H1 (cell line): ENCODE measurements around the gene KCTD11. TPM values are rescaled to one million over a fixed set of nuclear protein-coding genes. Genes with fewer than 3 reads are reported as not detected.
A peak's percentile ranks its signal among the peaks of the same experiment; 100 is the strongest.

Experiments
- CTCF ChIA-PET: fragments of 300-600 bp; sonication (Branson Sonifier 250); formaldehyde crosslinking; loops from one replicate; lab custom pipeline; 2021; ENCODE audit not compliant: partially characterized antibody; lab: Charles Lee
- POLR2A ChIA-PET: fragments of 300-600 bp; sonication (Branson Sonifier 250); formaldehyde crosslinking; loops from one replicate; lab custom pipeline; 2021; ENCODE audit warnings: inconsistent platforms; ENCODE audit not compliant: partially characterized antibody; lab: Charles Lee
- DNase-seq, 2 experiments: peaks; one replicate each; pipeline versions ENCODE4 v3.0.0 to v3.0.0-alpha.2; 2010 to 2022; ENCODE audit warnings: low spot score in 2 of 2, low read depth in 1 of 2, mixed read lengths in 1 of 2
- FAIRE-seq: peaks from 2 replicates; lab custom pipeline; 2011; peaks lifted over from hg19 to GRCh38; lab: Jason Lieb, UNC
- H2AFZ ChIP-seq: 2 replicates; pipeline ENCODE4 v1.8.1; 2012; ENCODE audit warnings: low read length, inconsistent platforms
- H2AK5ac ChIP-seq: 2 replicates; pipeline ENCODE4 v1.6.1; 2013; ENCODE audit warnings: low read depth, low read length
- H2BK120ac ChIP-seq: replicated peaks from 2 replicates; pipeline ENCODE3; 2013; ENCODE audit warnings: low read depth, low read length, inconsistent platforms
- H2BK12ac ChIP-seq: 2 replicates; pipeline ENCODE4 v1.6.1; 2013; ENCODE audit warnings: low read depth, low read length
- H2BK15ac ChIP-seq: 2 replicates; pipeline ENCODE4 v1.6.1; 2013; ENCODE audit warnings: low read length
- H2BK20ac ChIP-seq: 2 replicates; pipeline ENCODE4 v1.6.1; 2013; ENCODE audit warnings: low read length
- H2BK5ac ChIP-seq: 2 replicates; pipeline ENCODE4 v1.6.1; 2013; ENCODE audit warnings: low read depth, low read length
- H3K14ac ChIP-seq: 2 replicates; pipeline ENCODE4 v1.6.1; 2013; ENCODE audit warnings: inconsistent platforms; ENCODE audit not compliant: insufficient read length
- H3K18ac ChIP-seq: 2 replicates; pipeline ENCODE4 v1.6.1; 2013; ENCODE audit warnings: low read length; ENCODE audit errors: extremely low read depth
- H3K23ac ChIP-seq: 2 replicates; pipeline ENCODE4 v1.6.1; 2013; ENCODE audit warnings: inconsistent platforms; ENCODE audit not compliant: insufficient read length
- H3K23me2 ChIP-seq: 2 replicates; pipeline ENCODE4 v1.6.1; 2013; ENCODE audit warnings: low read depth, low read length
- H3K27ac ChIP-seq: 2 replicates; pipeline ENCODE4 v1.6.1; 2011; ENCODE audit warnings: low read depth, low read length, inconsistent platforms
- H3K27me3 ChIP-seq, 4 experiments: replicated peaks in 1 of 4; 1 replicate in 1 of 4; 2 replicates in 3 of 4; pipeline versions ENCODE4 v1.6.1 to v1.8.1; 2011 to 2013; ENCODE audit warnings: low read length in 3 of 4, mild to moderate bottlenecking in 3 of 4, inconsistent platforms in 2 of 4, mixed read lengths in 2 of 4, moderate library complexity in 1 of 4; ENCODE audit not compliant: control insufficient read depth in 3 of 4, insufficient read depth in 3 of 4; ENCODE audit errors: extremely low read depth in 1 of 4
- H3K36me3 ChIP-seq, 4 experiments: 2 replicates each; pipeline versions ENCODE4 v1.6.1 to v1.8.1; 2011 to 2013; ENCODE audit warnings: mild to moderate bottlenecking in 4 of 4, low read length in 3 of 4, moderate library complexity in 2 of 4, control low read depth in 1 of 4, inconsistent platforms in 1 of 4; ENCODE audit not compliant: insufficient read depth in 4 of 4, control insufficient read depth in 2 of 4
- H3K4ac ChIP-seq: replicated peaks from 2 replicates; pipeline ENCODE3; 2013; ENCODE audit warnings: low read length, low read depth, mixed read lengths, inconsistent platforms; ENCODE audit not compliant: insufficient read length
- H3K4me1 ChIP-seq, 4 experiments: replicated peaks in 1 of 4; 1 replicate in 1 of 4; 2 replicates in 3 of 4; pipeline versions ENCODE4 v1.6.1 to v1.8.1; 2011 to 2013; ENCODE audit warnings: low read length in 3 of 4, inconsistent platforms in 2 of 4, mixed read lengths in 1 of 4; ENCODE audit not compliant: insufficient read depth in 4 of 4, control insufficient read depth in 3 of 4
- H3K4me2 ChIP-seq, 2 experiments: 2 replicates each; pipeline versions ENCODE4 v1.6.1 to v1.8.1; 2011 to 2013; ENCODE audit warnings: low read depth in 2 of 2, low read length in 2 of 2, control low read depth in 1 of 2, inconsistent platforms in 1 of 2, mild to moderate bottlenecking in 1 of 2; ENCODE audit not compliant: insufficient read depth in 1 of 2
- H3K4me3 ChIP-seq, 4 experiments: fragments of 200-600, 300-600 bp in 1 of 4; sonication (generic), shearing (Covaris generic), sonication (Bioruptor Twin) in 1 of 4; 2 replicates each; pipeline versions ENCODE4 v1.5.1 to v1.8.1; 2011 to 2016; ENCODE audit warnings: low read length in 4 of 4, low read depth in 3 of 4, control low read depth in 2 of 4, inconsistent platforms in 2 of 4, mild to moderate bottlenecking in 2 of 4, mixed read lengths in 1 of 4, moderate library complexity in 1 of 4; ENCODE audit not compliant: insufficient read depth in 2 of 4; ENCODE audit errors: extremely low read depth in 1 of 4
- H3K56ac ChIP-seq: replicated peaks from 2 replicates; pipeline ENCODE3; 2013; ENCODE audit warnings: low read depth, mild to moderate bottlenecking, mixed read lengths, low read length, inconsistent platforms; ENCODE audit not compliant: insufficient read length
- H3K79me1 ChIP-seq: 2 replicates; pipeline ENCODE4 v1.6.1; 2013; ENCODE audit warnings: low read depth, low read length, control low read depth
- H3K79me2 ChIP-seq, 2 experiments: 2 replicates each; pipeline versions ENCODE4 v1.6.1 to v1.8.1; 2012 to 2013; ENCODE audit warnings: low read length in 2 of 2, mild to moderate bottlenecking in 2 of 2, inconsistent platforms in 1 of 2; ENCODE audit not compliant: insufficient read depth in 2 of 2, control insufficient read depth in 1 of 2
- H3K9ac ChIP-seq, 4 experiments: replicated peaks in 1 of 4; 1 replicate in 1 of 4; 2 replicates in 3 of 4; pipeline versions ENCODE4 v1.6.1 to v1.8.1; 2011 to 2013; ENCODE audit warnings: low read depth in 3 of 4, low read length in 3 of 4, control low read depth in 2 of 4, mild to moderate bottlenecking in 2 of 4, moderate library complexity in 2 of 4, inconsistent platforms in 1 of 4; ENCODE audit errors: extremely low read depth in 1 of 4
- H3K9me3 ChIP-seq, 2 experiments: 2 replicates each; pipeline versions ENCODE4 v1.6.1 to v1.8.1; 2012 to 2013; ENCODE audit warnings: mild to moderate bottlenecking in 2 of 2, moderate library complexity in 2 of 2, control low read depth in 1 of 2, inconsistent platforms in 1 of 2, low read depth in 1 of 2, low read length in 1 of 2, mixed read lengths in 1 of 2; ENCODE audit not compliant: insufficient read depth in 2 of 2
- H4K20me1 ChIP-seq, 2 experiments: replicated peaks in 1 of 2; 2 replicates each; pipeline versions ENCODE3 to v1.8.1; 2011 to 2013; ENCODE audit warnings: inconsistent platforms in 2 of 2, low read length in 2 of 2, mild to moderate bottlenecking in 1 of 2; ENCODE audit not compliant: insufficient read depth in 2 of 2, control insufficient read depth in 1 of 2
- H4K5ac ChIP-seq: 2 replicates; pipeline ENCODE4 v1.6.1; 2013; ENCODE audit warnings: low read length, low read depth, mixed read lengths, inconsistent platforms; ENCODE audit not compliant: insufficient read length
- H4K8ac ChIP-seq: 2 replicates; pipeline ENCODE4 v1.8.0; 2013; ENCODE audit warnings: mild to moderate bottlenecking, moderate library complexity, low read length, inconsistent platforms; ENCODE audit not compliant: insufficient read depth; ENCODE audit errors: extremely low read depth
- H4K91ac ChIP-seq: replicated peaks from 2 replicates; pipeline ENCODE3; 2013; ENCODE audit warnings: low read length, mixed read lengths, inconsistent platforms; ENCODE audit not compliant: insufficient read length
- CTCF ChIP-seq, 3 experiments: IDR thresholded peaks; 1 replicate in 2 of 3; 2 replicates in 1 of 3; pipeline versions ENCODE4 v1.5.1 to v1.6.1; 2011; ENCODE audit warnings: low read length in 3 of 3, mild to moderate bottlenecking in 3 of 3, inconsistent platforms in 2 of 3, low read depth in 1 of 3, moderate library complexity in 1 of 3; ENCODE audit not compliant: insufficient read depth in 1 of 3; ENCODE audit errors: control extremely low read depth in 1 of 3
- EGR1 ChIP-seq: IDR thresholded peaks from 2 replicates; pipeline ENCODE4 v1.6.1; 2011; ENCODE audit warnings: low read depth, low read length, borderline replicate concordance
- KDM4A ChIP-seq: IDR thresholded peaks from one replicate; pipeline ENCODE4 v1.7.1; 2012; ENCODE audit warnings: low read depth, mild to moderate bottlenecking, moderate library complexity, low read length, inconsistent platforms; ENCODE audit not compliant: severe bottlenecking
- NRF1 ChIP-seq: IDR thresholded peaks from 2 replicates; pipeline ENCODE4 v1.6.1; 2011; ENCODE audit warnings: mild to moderate bottlenecking, low read depth, low read length, improper control_type of control experiment
- RAD21 ChIP-seq, 2 experiments: IDR thresholded peaks in 1 of 2; conservative IDR thresholded peaks in 1 of 2; 2 replicates each; pipeline ENCODE4 v1.6.1; 2011; ENCODE audit warnings: low read depth in 2 of 2, low read length in 2 of 2, improper control_type of control experiment in 1 of 2, inconsistent platforms in 1 of 2, mild to moderate bottlenecking in 1 of 2, moderate library complexity in 1 of 2
- SAP30 ChIP-seq: fragments of 300-600 bp; sonication (generic); IDR thresholded peaks from 2 replicates; pipeline ENCODE4 v1.7.1; 2012; ENCODE audit warnings: low read length, moderate library complexity, mild to moderate bottlenecking, inconsistent platforms; ENCODE audit not compliant: insufficient read depth, insufficient replicate concordance
- SRF ChIP-seq: IDR thresholded peaks from 2 replicates; pipeline ENCODE4 v1.6.1; 2011; ENCODE audit warnings: mild to moderate bottlenecking, low read depth, low read length, moderate library complexity
- WGBS, 2 experiments: shearing (Covaris generic) in 1 of 2; methylation state at CpG; one replicate each; pipeline versions ENCODE4 v1.1.6 to v1.1.7; 2013 to 2015; ENCODE audit warnings: low lambda C conversion rate in 2 of 2, mixed read lengths in 2 of 2, inconsistent platforms in 1 of 2, low coverage in 1 of 2, missing lambda C conversion rate in 1 of 2; ENCODE audit not compliant: insufficient replicate concordance in 2 of 2, insufficient coverage in 1 of 2, insufficient read length in 1 of 2; ENCODE audit errors: extremely low coverage in 1 of 2, missing lambda C conversion rate in 1 of 2; 5-methylcytosine and 5-hydroxymethylcytosine counted together
- polyA plus RNA-seq, 7 experiments: library from polyadenylated mRNA; depleted of rRNA in 3 of 7; stranded (reverse) in 5 of 7; unstranded in 2 of 7; fragments of >200 nt in 5 of 7; fragments of 200-250 nt in 2 of 7; gene quantifications; 1 replicate in 5 of 7; 2 replicates in 1 of 7; 4 replicates in 1 of 7; pipeline versions ENCODE4 v1.2.1 to v1.2.3, GENCODE V29; 2011 to 2013; ENCODE audit warnings: missing spikeins in 2 of 7, mixed read lengths in 2 of 7
- total RNA-seq: library from RNA; stranded (reverse); fragmentation: NEBNext Ultra II Directional; extraction: Animal tissue kit (Norgen Biotek cat#: 25700); gene quantifications from 2 replicates; pipeline ENCODE4 v1.2.1, GENCODE V29; 2021

KCTD11 gene
- total and polyA plus RNA-seq, 2 of the 8 experiments (the other 6 are each of a cell fraction or from before 2014, with no cell fraction given): 8.6 to 9.2 TPM

DNA sequence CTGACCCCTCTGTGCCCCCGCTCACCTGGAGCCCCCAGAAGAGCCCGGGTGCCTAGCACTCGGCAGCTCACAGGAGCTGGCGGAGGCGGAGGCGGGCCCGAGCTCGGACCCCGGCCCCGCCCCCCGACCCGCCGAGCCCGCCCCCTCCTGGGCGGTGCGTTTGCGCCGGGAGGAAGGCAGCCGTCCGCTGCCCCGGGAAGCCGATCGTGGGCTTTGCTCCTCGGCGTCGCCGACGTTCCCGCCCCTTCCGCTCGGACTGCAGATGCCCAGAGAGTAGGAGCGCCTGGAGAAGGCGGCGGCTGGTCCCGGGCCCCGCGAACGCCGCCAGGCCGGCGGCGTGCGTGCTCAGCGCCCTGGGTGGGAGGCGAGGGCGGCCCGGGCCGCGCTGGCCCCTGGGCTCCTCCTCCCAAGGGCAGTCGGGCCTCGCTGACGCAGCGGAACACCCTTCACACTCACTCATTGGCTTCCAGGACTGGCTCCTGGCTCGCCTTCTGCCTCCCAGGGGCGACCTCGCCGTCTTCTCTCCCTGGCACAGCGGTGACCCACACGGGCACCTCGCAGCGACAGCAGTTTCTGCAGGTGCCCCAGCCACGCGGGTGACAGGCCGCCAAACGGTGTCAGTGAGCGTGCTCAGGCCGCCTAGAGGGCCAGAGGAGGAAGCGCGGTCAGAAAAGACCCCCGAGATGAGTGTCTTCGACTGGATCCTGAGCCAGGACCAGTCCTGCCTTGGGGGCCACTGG lies 42.7 kb downstream of the KCTD11 start, which contains the start of gene PLSCR3:
Gene PLSCR3 (minus strand): TSS at position 74 of the 740 bp plus-strand sequence. CDS start 415 bp downstream, outside the sequence.
- Histone ChIP-seq H4K8ac (no peak within 1 kb of the TSS; the same call in 1 of the 2 replicates), H3K79me2 (no peaks in the 10 kb centered on the region), H3K4me2 (peak within 1 kb of the TSS; percentile 91 to 95), H3K23me2 (peaks cover 14% of the 10 kb centered on the region; the same call in 1 of the 2 replicates), H2BK5ac (peak within 1 kb of the TSS; percentile 75; the same call in 1 of the 2 replicates), H2BK15ac (peak within 1 kb of the TSS; percentile 29; the same call in 1 of the 2 replicates), H3K14ac (no peak within 1 kb of the TSS), H2BK12ac (no peak within 1 kb of the TSS), H3K9me3 (no peaks in the 10 kb centered on the region), H3K56ac (peak within 1 kb of the TSS; percentile 54), H4K20me1 (peaks cover 0 to 8% of the 10 kb centered on the region in 2 experiments), H3K36me3 (peaks cover 0 to 16% (median 7%) of the 10 kb centered on the region in 4 experiments; a peak in 4 of 8 replicates), H3K4ac (no peak within 1 kb of the TSS), H3K27ac (no peak within 1 kb of the TSS), H3K23ac (no peak within 1 kb of the TSS), H4K5ac (peak within 1 kb of the TSS; percentile 67), H3K4me3 (peak within 1 kb of the TSS; percentile 69 to 83 (median 72)), H3K27me3 (no peaks in the 10 kb centered on the region), H2BK120ac (no peak within 1 kb of the TSS), H2AK5ac (no peak within 1 kb of the TSS), H4K91ac (no peak within 1 kb of the TSS), H3K4me1 (peaks cover 0 to 9% (median 3%) of the 10 kb centered on the region in 4 experiments; a peak in 6 of 7 replicates), H2AFZ (peak within 1 kb of the TSS; percentile 61; the same call in 1 of the 2 replicates), H3K79me1 (no peaks in the 10 kb centered on the region; the same call in 1 of the 2 replicates), H2BK20ac (no peak within 1 kb of the TSS), H3K9ac (peak within 1 kb of the TSS in 3 of 4 experiments; percentile 34 to 63 (median 44); a peak in 4 of 7 replicates), H3K18ac (peak within 1 kb of the TSS; percentile 90)
- ChIA-PET POLR2A (interaction anchor here (0.6 to 4.9 kb wide), 9 partner anchors 8 to 81 kb away, joined by 3 to 29 read pairs (median 4); partner anchors contain the start of genes TMEM102, TMEM256 and TNK1), CTCF (interaction anchor here (0.6 to 2.6 kb wide), 10 partner anchors 8 to 288 kb away, joined by 3 to 9 read pairs (median 4); partner anchors contain the start of genes KCTD11, SOX15, SPEM1 and TMEM256)
- FAIRE-seq (no peak), DNase-seq (peak in 1 of 2 experiments; percentile 93)
- 2% methylated on average over 44 of the region's 71 CpGs; no CpG with 5 or more reads in 1 of the 2 experiments for WGBS, 2 experiments
- TF ChIP-seq KDM4A (peak; percentile 24), CTCF (IDR thresholded peaks at IDR 0.05; ENCODE audit: control extremely low read depth in 1 of 3, insufficient read depth in 1 of 3, low read depth in 1 of 3, low read length in 3 of 3) (peak; percentile 40 to 57 (median 52)), SRF (no peak), RAD21 (IDR thresholded peaks at IDR 0.05 in 1 of 2, conservative IDR thresholded peaks at IDR 0.05 in 1 of 2; ENCODE audit: low read depth in 2 of 2, low read length in 2 of 2) (0 out of 4 replicates have a peak, but pooled peaks have one; percentile 11 to 26), SAP30 (peak; percentile 75), NRF1 (no peak), EGR1 (no peak)
